GM18498 (cell line): Measurements from ENCODE around the gene METTL16.
A peak's percentile ranks its signal among the peaks of the same experiment; 100 is the strongest.

ENCODE experiments used
- ATAC-seq: cut with Tn5 transposase; IDR thresholded peaks from one replicate; pipeline ENCODE4 v1.9.1; 2021; ENCODE audit warnings: mild to moderate bottlenecking, moderate library complexity; ENCODE audit not compliant: unreplicated experiment

Gene METTL16

DNA sequence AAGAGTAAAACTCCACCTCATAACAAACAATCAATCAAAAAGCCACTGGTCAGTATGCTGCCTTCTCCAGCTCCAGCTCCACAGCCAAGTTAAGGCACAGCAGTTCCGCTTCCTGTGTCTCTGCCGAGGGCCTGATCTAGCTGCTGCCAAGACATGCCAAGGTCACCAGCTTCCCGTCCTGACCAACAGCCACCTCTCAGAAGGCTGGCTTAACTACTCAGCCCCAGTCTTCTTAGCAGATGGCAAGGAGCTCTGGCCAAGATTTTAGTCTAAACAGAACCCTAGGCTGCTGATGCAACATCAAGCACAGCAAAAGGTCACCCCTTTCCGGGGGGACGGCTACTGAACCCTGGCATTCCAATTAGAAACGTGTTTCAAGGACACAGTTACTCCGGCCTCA, 93.1 kb downstream of the METTL16 start:
- no peak for ATAC-seq

DNA sequence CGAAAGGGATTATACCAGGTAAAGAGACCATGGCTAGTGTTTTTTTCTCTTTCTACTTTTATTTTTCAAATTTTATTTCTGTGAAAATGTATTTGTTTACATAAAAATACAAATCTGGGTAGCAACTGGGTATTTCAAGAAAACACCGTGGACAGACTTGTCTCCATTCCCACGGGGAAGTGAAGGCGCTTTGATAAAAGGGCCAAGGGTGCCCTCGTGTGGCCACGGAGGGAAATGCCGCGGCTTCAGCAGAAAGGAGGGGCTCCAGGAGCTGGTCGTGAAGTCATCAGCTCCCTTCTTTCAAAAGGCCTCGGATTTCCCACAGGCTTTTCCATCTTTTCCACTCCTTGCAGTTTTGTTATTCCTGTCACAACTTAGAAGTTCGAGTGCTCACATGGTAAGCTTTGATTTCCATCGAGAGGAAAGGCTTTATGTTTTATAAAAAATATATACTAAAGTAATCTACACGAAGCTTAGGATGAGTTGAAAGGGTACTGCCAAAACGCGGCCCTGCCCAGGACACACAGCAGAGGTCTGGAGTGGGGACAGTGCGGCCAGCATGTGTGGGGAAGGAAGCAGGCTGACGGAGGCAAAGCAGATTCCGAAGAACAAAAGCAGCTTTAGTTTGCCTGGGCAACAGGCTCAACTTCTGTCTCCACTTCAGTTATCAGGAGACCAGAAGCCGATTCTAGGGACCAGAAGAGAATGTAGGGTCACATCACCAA, 95.5 kb downstream of the METTL16 start:
- no peak for ATAC-seq

DNA sequence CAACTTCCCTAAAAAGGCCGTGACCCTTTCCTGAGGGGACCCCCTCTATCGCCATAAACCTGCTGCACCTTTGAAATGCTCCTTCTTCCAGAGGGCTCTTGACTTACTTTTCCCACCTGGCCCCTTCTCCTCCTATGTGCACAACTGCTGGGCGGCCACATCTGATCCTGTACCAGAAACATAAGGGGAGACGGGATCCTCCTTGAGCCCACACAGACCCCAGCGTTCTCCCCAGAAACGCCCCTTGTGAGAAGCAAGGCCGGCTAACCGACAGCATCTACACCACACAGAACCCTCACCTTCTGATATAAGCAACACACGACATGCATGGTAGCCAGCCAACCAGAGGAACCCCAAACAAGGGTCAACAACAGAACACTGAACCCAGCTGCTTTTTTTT, 96.6 kb downstream of the METTL16 start:
- ATAC-seq: no peak

DNA sequence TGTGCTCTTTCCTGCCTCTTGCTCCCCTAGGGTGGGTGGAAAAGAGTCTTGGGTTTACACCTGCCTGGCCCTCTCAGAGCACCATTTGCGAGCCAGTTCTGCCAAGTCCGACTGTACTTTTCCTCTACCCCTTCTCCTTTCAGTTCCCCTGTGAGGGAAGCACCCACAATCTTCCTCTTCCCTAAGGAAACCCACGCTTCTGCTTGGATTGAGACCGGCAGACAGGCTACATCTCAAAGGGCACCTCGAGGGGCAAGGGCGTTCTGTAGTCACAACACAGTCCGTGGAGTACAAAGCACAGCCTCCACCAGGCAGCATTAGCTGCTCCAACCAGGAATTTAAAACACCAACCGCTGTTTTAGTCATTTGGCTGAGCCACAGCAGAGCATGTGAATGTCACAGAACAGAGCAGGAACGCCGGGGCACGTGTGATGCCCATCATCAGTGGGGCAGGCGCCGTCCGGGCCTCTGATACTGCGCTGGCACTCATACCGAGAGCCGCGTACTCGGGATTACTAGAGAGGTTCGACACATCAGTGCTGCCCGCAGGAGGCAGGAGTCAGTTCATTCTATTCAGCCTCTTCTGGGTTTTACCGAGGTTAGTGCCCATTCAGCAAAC, 97.1 kb downstream of the METTL16 start:
- no peak for ATAC-seq

DNA sequence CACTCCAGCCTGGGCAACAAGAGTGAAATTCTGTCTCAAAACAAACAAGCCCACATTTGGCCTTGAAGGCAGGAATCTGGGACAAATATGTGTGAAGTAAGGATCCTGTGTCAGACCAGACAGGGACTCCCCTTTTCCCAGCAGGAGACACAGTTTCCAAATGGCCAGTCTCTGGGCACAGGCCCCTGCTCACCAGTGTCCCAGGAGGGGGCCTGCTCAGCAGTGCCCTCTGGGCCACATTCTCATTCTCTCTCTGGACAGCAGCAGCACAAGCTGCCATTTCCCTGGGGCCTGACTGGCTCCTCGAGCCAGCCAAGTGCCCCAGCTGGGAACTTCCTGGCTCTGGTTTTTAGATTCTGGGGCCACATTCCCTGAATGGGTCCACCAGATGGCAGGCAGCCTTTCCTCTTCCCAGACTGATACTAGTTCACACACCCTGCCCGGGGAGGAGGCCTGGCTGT, 99.1 kb downstream of the METTL16 start:
- no peak for ATAC-seq

DNA sequence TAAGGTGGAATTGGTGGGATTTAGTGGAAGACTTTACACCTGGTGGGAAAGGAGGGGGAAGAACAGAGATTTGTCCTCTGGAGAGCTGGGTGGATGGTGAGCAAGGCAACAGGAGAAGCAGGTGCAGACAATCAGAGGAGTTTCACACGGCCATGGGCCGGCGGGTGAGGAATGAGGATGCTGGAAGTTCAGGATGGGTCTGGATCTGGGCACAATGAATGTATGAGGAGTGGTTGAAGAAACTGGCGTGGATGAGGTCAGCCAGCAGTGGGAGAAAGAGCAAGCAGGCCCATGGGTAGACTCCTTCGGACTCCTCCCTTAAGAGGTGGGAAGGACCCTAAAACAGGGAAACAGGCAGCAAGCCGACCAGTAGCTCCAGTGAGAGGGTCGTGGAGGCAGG, 100.7 kb downstream of the METTL16 start:
- ATAC-seq: no peak

DNA sequence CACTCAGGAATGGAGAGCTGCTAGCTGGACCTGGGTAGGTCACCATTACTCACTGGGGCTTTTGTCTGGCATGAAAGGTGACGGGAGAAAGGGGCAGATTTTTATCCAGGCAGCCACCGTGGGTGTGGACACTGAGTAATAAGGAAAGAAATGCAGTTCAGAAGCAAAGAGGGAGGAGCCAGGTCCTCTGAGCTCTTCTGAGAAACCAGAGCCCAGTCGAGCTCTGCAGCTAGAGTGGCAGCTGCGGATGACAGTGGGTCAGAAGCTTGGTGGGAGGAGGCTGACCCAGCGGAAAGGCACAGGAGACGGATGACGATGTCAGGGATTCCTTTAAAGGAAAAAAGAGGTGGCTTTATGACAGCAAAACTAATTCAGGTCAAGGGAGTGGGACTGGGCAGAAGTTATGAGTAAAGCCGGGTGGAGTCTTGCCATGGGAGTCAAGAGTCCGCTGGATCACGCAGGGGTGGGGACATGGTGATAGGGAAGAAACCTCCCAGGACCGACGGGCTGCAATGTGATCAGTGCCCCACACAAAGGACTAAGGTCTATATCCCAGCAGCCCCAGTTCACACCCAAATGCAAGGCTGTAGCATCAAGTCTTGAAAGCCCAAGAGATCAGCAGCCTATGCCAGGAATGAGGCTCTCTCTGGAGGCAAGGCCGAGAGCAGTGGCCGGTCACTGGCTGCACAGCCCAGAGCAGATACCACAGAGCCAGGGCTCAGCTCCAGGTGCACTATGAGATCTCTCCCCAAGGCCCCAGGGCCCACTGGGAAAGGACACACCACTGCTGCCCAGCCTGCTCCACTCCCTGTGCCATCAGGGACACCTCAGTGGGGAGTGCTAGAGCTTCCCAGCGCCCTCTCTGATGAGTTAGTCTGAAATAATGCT, 104.5 kb downstream of the METTL16 start:
- no peak for ATAC-seq

DNA sequence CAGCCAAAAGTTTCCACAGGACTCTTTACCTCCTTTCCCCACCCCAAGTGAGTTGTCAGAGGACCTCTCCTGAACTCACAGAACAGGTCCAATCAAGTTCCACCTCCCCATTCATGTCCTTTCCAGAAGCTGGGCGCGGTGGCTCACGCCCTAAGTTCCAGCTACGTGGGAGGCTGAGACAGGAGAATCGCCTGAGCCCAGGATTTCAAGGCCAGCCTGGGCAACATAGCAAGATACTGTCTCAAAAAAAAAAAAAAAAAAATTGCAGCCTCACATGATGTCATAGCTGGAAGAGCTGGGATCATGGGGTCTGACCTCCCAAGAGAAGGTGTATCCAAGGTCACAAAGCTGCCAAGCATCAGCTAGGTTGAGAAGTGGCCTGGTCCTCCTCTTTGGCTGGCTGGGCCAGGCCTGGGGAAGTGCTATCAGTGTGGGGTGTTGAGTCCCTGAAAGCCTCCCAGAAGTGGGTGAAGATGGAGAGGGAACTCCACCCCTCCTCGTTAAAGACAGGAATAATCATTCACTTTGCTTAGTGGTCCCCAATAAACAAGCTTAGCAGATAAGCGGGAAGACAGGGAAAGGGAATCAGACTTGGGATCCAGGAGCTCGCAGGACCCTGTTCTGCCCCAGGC, 105.3 kb downstream of the METTL16 start:
- ATAC-seq: no peak

DNA sequence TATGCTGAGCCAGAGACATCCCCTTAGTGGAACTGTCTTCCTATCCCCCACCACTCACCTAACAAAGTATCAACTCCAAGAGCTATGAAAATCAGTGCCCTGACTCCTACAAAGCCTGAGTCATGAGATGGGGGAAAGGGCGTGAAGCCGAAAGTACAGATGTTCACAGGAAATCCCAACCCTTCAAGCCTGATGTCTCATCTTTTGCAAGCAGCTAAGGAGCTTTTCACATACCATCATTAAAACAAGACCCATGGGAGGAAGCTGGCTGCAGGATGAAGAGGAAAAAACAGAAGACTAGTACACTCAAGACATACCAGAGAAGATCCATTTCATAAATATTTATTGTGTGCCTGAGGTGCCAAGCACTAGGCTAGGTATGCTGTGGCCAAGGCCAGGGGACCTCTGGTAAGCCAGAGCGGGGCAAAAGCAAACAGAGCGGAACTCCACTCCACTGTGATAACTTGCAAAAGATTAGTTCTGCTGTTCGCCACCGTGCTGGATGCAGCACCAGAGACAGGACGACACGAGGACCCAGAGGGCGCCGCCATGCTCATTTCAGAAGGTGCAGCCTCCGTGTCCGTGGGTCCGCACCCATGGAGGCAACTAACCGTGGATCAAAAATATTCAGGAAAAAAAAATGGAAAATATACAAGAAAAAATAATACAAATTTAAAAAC, 106.3 kb downstream of the METTL16 start:
- no peak for ATAC-seq

DNA sequence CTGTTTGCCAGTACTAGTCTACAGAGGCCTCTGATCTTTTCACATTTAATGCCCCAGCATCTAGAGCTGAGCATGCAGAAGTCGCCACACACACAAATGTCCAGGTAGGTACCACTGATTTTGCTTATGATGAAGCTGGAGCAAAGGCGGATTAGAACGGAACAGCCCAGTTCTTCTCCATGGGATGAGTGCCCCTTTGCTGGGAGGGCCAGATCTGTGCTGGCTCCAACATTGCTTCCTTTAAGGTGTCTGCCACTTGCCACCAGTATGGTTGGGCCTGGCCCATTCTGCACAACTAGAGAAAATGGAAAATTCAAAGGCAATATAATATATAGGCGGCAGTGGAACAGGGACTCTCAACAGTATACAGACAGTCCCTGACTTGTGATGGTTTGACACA, 108.6 kb downstream of the METTL16 start:
- no peak for ATAC-seq

DNA sequence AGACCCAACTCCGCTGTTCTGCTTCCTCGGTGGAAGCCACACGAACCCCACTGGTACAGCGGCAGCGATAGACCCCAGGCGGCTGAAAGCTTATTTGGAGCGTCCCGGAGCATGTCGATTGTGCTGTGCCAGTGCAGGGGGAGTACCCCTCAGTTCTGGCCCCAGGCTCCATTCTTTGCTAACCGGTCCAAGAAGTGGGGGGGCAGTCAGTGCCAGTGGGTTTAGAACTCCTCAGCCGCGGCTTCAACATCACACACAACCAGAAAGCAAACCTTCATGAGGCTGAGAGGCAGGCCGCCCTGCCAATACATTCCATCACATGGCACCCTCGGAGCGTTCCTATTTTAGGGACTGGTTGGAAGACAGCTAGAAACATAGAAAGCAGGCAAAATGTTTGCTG, 109.1 kb downstream of the METTL16 start:
- ATAC-seq: no peak

DNA sequence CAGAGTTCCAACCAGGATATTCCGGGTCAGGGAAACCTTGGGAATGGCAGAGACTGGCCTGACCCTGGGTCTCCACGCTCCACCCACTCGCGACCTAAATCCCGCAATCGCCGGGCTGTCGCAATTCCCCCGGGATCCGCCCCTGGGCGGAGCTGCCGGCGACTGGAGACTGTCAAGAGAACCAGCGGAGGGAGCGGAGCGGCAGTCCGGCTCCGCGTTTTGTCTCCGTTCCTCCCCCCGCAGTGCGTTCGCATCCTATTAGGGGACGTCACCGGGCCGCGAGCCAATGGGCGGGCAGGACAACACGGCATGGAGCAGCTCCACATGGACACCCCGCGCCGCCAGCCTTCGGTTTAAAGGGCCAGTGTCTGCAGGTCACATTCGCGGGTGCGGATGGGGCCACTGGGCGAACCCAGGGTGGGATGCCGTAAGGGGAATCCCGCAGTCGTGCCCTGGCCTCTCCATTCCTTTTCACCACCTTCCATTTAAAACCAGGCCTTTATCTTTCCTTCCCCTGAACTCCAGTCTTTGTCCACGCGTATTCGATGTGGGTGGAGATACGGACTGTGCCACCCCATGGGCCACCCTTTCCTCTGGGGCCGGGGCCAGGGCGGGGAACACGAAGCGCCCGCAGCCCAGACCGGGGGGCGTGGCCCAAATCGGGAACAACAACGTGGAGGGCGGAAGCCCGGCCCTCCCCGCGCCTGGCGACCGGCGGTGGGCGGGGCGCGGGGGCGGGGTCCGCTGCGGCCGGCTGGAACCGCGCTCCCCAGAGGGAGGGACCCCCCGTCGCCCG, 110.1 kb downstream of the METTL16 start:
- peak; percentile 57 for ATAC-seq

DNA sequence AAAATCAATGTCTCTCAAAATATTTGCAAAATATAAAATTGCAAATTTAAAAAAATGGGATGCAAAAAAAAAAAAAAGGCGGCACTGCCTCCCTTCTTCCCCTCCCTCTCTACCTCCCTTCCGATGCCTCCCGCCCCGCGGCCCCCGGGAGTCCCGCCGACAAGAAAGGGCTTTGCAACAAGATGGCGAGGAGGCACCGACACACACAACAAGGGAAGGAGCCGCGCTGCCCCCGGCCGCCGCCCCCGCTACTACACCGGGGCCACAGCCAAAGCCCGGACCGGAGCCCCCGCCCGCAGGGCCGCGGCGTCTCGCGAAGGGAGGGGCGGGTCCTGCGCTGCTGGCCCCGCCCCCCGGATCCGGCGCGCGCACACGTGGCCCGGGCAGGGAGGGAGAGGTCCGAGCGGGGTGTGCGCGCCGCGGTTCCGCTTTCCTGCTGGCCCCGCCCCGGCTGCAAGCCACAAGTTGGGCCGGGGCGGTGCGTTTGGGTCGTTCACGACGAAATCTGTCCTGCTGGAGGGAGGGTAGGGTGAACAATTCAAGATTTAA, 110.7 kb downstream of the METTL16 start, which contains the start of gene MNT:
TSS of gene MNT (minus strand) at position 184 of the 549 bp plus-strand sequence. CDS start 348 bp downstream, outside the sequence.
- peak; percentile 46 for ATAC-seq

DNA sequence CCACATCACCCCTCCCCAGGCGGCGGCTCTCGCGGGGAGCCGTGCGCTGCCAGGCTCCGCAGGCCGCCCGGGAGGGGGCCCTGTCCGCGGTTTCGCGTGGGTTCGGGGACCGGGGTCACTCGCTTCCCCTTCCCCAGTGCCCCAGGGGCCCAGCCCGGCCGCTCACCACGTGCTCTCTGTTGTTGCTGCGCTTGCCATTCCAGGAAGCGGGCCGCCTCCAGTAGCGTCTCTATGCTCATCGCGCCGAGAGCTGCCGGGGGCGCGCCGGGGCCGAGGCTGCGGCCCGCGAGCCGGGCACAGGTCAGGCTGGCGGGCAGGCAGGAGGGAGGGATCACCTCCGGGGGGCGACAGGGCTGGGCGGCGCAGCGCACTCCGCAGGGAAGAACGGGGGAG, 111.2 kb downstream of the METTL16 start:
- ATAC-seq: no peak

DNA sequence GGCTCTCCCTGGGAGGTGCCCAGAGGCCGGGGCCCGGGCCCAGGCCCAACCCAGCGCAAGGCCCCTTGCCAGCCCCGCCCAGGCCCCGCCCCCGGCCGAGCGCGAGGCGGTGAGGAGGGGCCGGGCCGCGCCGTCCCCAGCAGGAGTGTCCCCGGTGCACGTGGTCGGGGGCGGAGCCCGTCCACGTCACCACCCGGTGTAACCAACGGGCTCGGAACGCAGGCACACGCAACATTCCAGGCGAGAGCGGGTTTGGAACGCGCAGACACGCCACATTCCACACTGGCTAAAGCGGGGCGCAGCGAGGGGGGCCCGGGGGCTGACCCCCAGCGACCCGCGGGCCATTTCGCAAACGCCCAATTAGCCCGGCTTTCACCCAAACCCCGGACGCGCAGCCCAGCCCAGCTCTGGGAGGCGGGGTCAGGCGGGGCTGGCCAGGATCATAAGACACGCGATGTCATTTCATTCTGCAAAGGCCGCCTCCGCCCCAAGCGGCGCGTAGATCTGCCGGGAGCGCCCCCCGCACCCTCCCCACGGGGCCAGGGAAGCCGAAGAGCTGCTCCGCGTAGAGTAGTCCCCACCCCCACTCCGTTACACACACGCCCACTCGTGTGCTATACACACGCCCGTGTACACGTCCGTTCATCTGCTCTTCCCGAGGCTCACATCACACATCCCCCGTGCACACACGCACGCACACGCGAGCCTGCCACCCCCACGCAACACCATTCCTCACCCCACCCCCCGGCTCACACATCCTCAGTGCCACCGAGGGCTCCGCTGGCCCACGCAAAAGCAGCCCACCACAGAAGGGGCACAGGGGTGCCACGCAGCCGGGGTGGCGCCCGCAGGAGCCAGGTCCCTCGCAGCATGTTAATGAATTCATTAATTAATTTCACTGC, 111.9 kb downstream of the METTL16 start:
- peak; percentile 53 for ATAC-seq

DNA sequence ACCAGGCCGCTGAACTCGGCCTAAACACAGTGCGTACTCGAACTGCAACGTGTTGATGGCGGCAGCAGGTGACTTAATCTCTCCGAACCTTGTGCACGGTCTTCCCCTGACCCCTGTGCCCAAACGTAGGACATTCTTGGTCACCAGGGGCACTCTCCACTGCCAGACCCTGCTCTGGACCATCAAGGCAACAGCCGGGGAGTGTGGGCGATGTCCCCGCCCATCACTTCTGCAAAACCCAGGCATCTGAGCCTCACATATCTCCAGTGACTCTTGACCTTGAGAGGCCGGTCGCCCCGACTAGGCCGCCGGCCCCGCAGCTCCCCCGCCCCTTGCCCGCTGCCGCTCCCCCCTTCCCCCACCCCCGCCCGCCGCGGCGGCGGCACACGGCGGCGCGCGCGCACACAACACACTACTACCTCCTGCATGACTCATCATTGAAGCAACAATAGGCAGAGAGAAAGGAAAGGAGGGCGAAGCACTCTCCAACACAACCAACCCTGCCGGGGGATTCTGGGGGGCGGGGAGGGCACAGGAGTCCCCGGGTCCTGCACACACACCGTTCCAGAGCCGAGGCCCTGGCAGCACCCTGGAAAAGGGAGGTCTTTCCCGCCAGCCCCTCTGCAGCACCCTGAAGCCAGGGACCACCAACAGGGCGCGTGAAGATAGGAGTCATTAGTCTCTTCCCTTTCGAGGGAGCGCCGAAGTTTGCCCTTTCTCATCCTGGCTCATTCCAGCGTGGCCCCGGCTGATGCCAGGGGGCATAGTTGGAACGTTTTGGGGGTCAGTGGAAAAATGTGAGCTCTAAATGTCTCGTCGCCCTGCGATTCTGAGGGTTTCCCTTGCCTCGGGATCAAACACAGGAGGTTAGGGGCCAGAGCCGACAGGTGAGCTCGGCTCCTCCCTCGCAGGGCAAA, 112.8 kb downstream of the METTL16 start:
- ATAC-seq: no peak

DNA sequence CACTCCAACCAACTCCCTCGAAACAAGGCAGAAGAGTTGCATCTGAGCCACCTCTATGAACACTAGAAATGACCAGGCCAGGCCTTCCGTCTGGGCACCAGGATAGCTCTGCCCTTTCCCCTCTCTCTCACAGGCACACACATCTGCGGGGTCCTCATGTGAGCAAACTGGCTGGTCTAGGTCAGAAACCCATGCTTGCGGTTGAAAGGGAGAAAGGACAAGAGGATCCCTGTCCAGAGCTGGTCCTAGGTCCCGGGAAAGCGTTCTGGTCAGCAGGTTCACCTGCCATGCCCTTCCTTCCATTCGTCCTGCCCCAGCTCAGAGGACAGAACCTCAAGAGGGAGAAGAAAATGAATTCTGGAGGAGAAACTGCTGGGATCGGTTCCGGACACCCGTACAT, 113.5 kb downstream of the METTL16 start:
- no peak for ATAC-seq
